GM19239 (cell line): ENCODE measurements around the gene ENTPD6.

Experiments used
- DNase-seq: peaks from one replicate; pipeline ENCODE4 v3.0.0; 2011; ENCODE audit warnings: low spot score; ENCODE audit not compliant: insufficient read length
- FAIRE-seq: peaks from 2 replicates; lab custom pipeline; 2011; peaks lifted over from hg19 to GRCh38; lab: Jason Lieb, UNC

ENTPD6 gene

DNA sequence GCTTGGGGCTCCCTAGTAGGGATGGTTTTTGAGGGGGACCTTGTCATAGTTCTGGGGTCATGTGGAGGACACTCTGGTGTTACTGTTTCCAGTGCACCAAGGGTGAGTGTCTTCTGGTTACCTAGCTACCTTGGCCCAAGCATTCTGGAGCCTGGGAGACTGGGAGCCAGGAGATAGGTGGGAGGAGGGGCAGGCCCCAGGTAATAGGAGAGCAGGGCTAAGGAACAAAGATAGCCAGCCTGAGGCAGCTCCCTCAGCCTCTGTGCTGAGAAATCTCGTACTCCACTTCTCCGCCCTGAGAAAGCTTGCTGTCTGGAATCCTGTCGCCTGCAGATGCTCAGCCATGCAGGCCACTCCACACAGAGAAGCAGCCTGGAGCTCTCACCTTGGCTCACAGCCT, 8.3 kb upstream of the ENTPD6 start:
- DNase-seq (no peak), FAIRE-seq (no peak)

GRCh38 chr20:25187635-25188034, 7.9 kb upstream of the ENTPD6 start:
- DNase-seq (no peak), FAIRE-seq (no peak)

GRCh38 chr20:25188218-25188617, 7.3 kb upstream of the ENTPD6 start:
- no peak for FAIRE-seq
- DNase-seq, result no peak

GRCh38 chr20:25191051-25191450, 4.5 kb upstream of the ENTPD6 start:
- FAIRE-seq, result no peak

GRCh38 chr20:25191689-25192088, 3.8 kb upstream of the ENTPD6 start:
- DNase-seq, result no peak
- no peak for FAIRE-seq

More at GRCh38 chr20:25191051-25191450, 4.5 kb upstream of the ENTPD6 start:
- DNase-seq, result no peak

- DNase-seq (no peak), FAIRE-seq (no peak)
Observed at GRCh38 chr20:25193843-25194242, 1.7 kb upstream of the ENTPD6 start.

DNA sequence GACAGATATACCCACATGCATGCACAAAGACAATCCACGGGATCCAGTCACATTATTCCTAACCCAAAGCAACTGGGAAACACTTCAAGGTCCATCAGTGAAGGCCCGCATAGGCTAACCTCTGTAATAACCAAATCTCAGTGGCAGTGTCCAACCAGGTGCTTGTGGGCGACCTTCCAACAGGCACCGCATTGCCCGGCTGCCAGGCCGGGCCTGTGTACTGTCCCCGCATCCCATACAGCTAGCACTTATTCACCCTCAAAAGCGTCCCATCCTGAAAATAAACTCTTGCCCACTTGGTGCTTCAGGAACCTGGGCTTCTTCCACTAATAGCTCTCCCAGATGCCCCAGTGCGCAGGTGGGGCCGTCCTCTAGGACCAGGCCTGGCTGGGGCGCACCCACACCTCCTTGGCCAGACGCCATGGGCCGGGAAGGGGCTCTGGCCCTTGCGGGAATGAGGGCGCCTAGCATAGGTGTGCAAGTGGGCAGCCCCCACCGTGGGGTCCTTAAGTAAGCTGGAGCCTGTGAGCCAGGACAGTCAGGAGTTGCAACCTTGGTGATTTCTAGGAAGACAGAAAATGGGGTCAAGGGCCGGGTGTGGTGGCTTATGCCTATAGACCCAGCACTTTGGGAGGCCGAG, 1.1 kb upstream of the ENTPD6 start:
- FAIRE-seq, result no peak

GRCh38 chr20:25195962-25196785, 662 bp downstream of the ENTPD6 start:
- DNase-seq (no peak), FAIRE-seq (peak; percentile 75)

More for the DNA sequence above, 1.1 kb upstream of the ENTPD6 start:
- DNase-seq, result no peak

DNA sequence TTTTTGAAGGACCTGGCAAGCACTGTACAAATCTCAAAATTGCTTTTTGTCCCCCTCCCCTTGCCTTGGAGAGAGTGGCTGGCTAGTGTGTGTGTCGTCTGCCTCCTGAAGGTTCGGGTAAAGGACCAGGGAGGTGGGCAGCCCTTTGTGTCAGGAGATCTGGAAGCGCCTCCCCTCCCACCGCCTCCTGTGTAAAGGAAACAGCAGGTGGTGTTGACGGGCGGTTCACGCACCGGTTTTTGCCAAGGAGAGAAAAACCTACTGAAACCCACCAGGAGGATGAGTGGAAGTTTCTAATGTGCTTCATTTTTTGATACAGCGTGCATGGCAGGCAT, 1.2 kb downstream of the ENTPD6 start:
- no peak for FAIRE-seq
- no peak for DNase-seq

GRCh38 chr20:25197183-25197869, 1.8 kb downstream of the ENTPD6 start:
- FAIRE-seq (no peak), DNase-seq (no peak)

GRCh38 chr20:25197870-25198190, 2.3 kb downstream of the ENTPD6 start:
- FAIRE-seq (no peak), DNase-seq (no peak)

DNA sequence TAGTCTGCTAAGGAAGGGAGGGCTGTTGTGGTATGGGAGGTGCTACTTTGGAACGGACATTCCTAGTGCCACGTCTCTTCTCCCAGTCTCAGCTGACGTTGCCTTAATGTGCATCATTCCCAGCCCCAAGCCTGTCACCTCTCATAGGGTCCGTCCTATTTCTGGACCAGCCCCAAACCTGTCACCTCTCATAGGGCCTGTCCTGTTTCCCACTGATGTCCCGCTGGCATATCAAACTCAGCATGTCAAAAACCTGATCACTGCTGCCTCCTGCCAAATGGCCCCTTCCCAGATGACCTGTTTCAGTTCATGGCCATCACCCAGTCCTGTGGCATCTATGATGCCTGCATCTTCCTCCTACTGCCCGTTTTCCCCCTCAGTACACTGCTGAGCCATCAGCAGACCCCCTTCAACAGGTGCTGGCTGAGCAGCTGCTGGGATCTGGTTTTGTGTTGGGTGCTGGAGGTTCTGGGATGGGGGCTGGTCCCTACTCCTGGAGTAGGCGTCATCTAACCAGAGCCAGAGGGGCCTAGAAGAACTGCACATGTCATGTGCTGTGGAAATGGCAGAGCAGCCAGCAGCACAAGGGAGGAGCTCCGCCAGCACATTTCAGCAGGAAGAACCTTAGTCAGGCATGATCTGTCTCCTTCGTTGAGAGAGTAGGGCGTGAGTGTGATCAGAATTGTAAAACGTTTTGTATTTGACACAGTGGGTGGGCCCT, 3.3 kb downstream of the ENTPD6 start:
- DNase-seq, result no peak
- no peak for FAIRE-seq

- no peak for DNase-seq
- FAIRE-seq, result no peak
Observed at GRCh38 chr20:25199473-25200260, 4.2 kb downstream of the ENTPD6 start.

- FAIRE-seq, result peak; percentile 58
- DNase-seq, result no peak
Observed at GRCh38 chr20:25203089-25203488, 7.6 kb downstream of the ENTPD6 start.

- DNase-seq (no peak), FAIRE-seq (peak; percentile 81)
Observed at GRCh38 chr20:25203871-25204320, 8.4 kb downstream of the ENTPD6 start.

- DNase-seq (no peak), FAIRE-seq (no peak)
Observed at GRCh38 chr20:25204550-25205276, 9.2 kb downstream of the ENTPD6 start.

DNA sequence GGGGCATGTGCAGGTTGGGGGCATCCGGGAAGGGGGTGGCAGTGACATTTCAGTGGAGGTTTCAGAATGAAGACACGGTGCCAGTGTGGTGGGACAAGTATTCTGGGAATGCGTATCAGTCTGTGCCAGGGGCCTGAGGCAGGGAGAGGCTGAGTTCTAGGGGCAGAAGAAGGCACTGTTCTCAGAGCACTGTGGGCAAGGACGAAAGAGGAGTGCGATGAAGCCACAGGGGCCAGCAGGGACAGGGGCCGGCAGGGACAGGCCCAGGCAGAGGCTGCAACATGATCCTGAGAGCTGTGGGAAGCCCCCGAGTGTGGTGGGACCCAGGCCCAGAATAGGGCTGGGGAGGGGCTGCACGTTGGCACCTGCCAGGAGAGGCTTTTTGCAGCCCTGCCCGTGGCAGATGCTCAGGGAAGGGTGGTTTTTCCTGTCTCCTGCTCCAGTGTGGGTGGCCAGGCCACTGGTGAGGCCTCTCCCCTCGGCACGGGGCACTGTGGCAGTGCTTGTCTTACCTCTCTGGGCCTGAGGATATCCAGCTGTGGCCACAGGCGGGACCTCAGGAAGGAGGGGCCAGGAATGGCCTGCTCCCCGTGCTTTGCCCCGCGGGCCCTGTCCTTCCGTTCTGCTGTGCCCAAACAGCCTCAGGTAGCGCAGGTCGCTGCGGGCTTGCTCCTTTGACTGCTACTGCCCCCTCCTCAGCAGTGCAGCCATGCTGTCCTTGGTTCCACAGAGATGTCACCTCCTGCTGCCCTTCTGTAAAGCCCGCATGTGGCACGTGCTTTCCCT, 10.0 kb downstream of the ENTPD6 start:
- no peak for FAIRE-seq
- no peak for DNase-seq

- FAIRE-seq (no peak), DNase-seq (no peak)
Observed at GRCh38 chr20:25206063-25206403, 10.5 kb downstream of the ENTPD6 start.

GRCh38 chr20:25206548-25206947, 11.0 kb downstream of the ENTPD6 start:
- no peak for FAIRE-seq
- DNase-seq, result no peak
